Keratinocyte (primary cell): ENCODE results near the gene SMPD4. TPM values are rescaled to one million over a fixed set of nuclear protein-coding genes. Genes with fewer than 3 reads are reported as not detected.
"Not testable (repeated sequence)": the region's sequence is repeated elsewhere in the genome, so short reads cannot be mapped to it uniquely, and the experiment has no call there.

Experiments
- DNase-seq: peaks from one replicate; pipeline ENCODE4 v3.0.0-alpha.2; 2011; ENCODE audit warnings: low read depth, missing footprints, low spot score
- FAIRE-seq: peaks from 2 replicates; lab custom pipeline; 2011; peaks lifted over from hg19 to GRCh38; lab: Jason Lieb, UNC
- H2AFZ ChIP-seq: 2 replicates; pipeline ENCODE4 v1.6.0; 2012; ENCODE audit warnings: low read length, control low read depth, inconsistent platforms; ENCODE audit not compliant: control insufficient read depth
- H3K27ac ChIP-seq: 2 replicates; pipeline ENCODE4 v1.5.1; 2011; ENCODE audit warnings: low read length; ENCODE audit not compliant: control insufficient read depth, insufficient read depth
- H3K27me3 ChIP-seq: 3 replicates; pipeline ENCODE4 v1.6.0; 2011; ENCODE audit warnings: low read length; ENCODE audit not compliant: control insufficient read depth, insufficient read depth; ENCODE audit errors: extremely low read depth
- H3K36me3 ChIP-seq, 2 experiments: 2 replicates in 1 of 2; 3 replicates in 1 of 2; pipeline ENCODE4 v1.5.1; 2011; ENCODE audit warnings: low read length in 2 of 2, mild to moderate bottlenecking in 1 of 2; ENCODE audit not compliant: control insufficient read depth in 2 of 2, insufficient read depth in 2 of 2; ENCODE audit errors: extremely low read depth in 1 of 2
- H3K4me1 ChIP-seq: 3 replicates; pipeline ENCODE4 v1.5.1; 2011; ENCODE audit warnings: low read length; ENCODE audit not compliant: control insufficient read depth, insufficient read depth; ENCODE audit errors: extremely low read depth
- H3K4me2 ChIP-seq: 3 replicates; pipeline ENCODE4 v1.6.0; 2011; ENCODE audit warnings: low read depth, low read length; ENCODE audit not compliant: control insufficient read depth, insufficient read depth; ENCODE audit errors: extremely low read depth
- H3K4me3 ChIP-seq, 3 experiments: fragments of 200-600 bp in 1 of 3; sonication (generic) in 1 of 3; 2 replicates in 2 of 3; 3 replicates in 1 of 3; pipeline ENCODE4 v1.5.1; 2011 to 2016; ENCODE audit warnings: low read length in 3 of 3, mild to moderate bottlenecking in 3 of 3, control low read depth in 2 of 3, inconsistent platforms in 1 of 3, low read depth in 1 of 3, mixed read lengths in 1 of 3, mixed run types in 1 of 3, moderate library complexity in 1 of 3; ENCODE audit not compliant: control insufficient read depth in 2 of 3, insufficient read depth in 2 of 3; ENCODE audit errors: extremely low read depth in 1 of 3
- H3K79me2 ChIP-seq: 2 replicates; pipeline ENCODE4 v1.6.0; 2012; ENCODE audit warnings: low read length; ENCODE audit not compliant: control insufficient read depth, insufficient read depth
- H3K9ac ChIP-seq: 3 replicates; pipeline ENCODE4 v1.6.0; 2011; ENCODE audit warnings: low read length; ENCODE audit not compliant: control insufficient read depth, insufficient read depth; ENCODE audit errors: extremely low read depth
- H3K9me1 ChIP-seq: 3 replicates; pipeline ENCODE4 v1.6.0; 2011; ENCODE audit warnings: low read length; ENCODE audit not compliant: control insufficient read depth, insufficient read depth; ENCODE audit errors: extremely low read depth
- H3K9me3 ChIP-seq: 2 replicates; pipeline ENCODE4 v1.5.1; 2012; ENCODE audit warnings: low read depth, low read length; ENCODE audit not compliant: control insufficient read depth
- H4K20me1 ChIP-seq: 3 replicates; pipeline ENCODE4 v1.6.0; 2011; ENCODE audit warnings: low read length; ENCODE audit not compliant: control insufficient read depth, insufficient read depth; ENCODE audit errors: extremely low read depth
- CTCF ChIP-seq, 3 experiments: IDR thresholded peaks in 1 of 3; conservative IDR thresholded peaks in 1 of 3; optimal IDR thresholded peaks in 1 of 3; 2 replicates in 2 of 3; 3 replicates in 1 of 3; pipeline versions ENCODE3 to v1.5.1; 2011; ENCODE audit warnings: low read length in 3 of 3, mild to moderate bottlenecking in 3 of 3, moderate library complexity in 2 of 3, control low read depth in 1 of 3, inconsistent platforms in 1 of 3; ENCODE audit not compliant: insufficient read depth in 2 of 3; ENCODE audit errors: extremely low read depth in 1 of 3
- EZH2 ChIP-seq: IDR thresholded peaks from one replicate; pipeline ENCODE4 v1.6.1; 2012; ENCODE audit warnings: inconsistent platforms, mild to moderate bottlenecking, low read length, moderate library complexity
- dilution Hi-C: fragments of 300-500 bp; cut with MboI; formaldehyde crosslinking; loops from one replicate; pipeline ENCODE4 v1.7.0; 2020; ENCODE audit warnings: low sequenced_read_pairs; ENCODE audit not compliant: extremely low pct_ligation_motif_present
- polyA plus RNA-seq, 5 experiments: library from polyadenylated mRNA; depleted of rRNA in 3 of 5; stranded (reverse) in 3 of 5; stranded (forward) in 1 of 5; unstranded in 1 of 5; fragments of >200 nt; gene quantifications; 1 replicate in 1 of 5; 2 replicates in 3 of 5; 3 replicates in 1 of 5; pipeline versions ENCODE4 v1.2.1 to v1.2.3, GENCODE V29; 2011 to 2012; ENCODE audit warnings: missing spikeins in 2 of 5, low read depth in 1 of 5, low replicate concordance in 1 of 5

Gene SMPD4
- polyA plus RNA-seq, 1 donor (not counting 4 experiments of a cell fraction or from before 2014, with no cell fraction given): 23.8 TPM

GRCh38 chr2:130160838-130161705, 20.3 kb downstream of the SMPD4 start:
- H3K27ac ChIP-seq, H3K9me3 ChIP-seq, FAIRE-seq, H3K4me1 ChIP-seq, H3K9ac ChIP-seq, H3K79me2 ChIP-seq, H4K20me1 ChIP-seq, H3K4me3 ChIP-seq, H3K27me3 ChIP-seq, H2AFZ ChIP-seq, DNase-seq, H3K4me2 ChIP-seq, H3K9me1 ChIP-seq, dilution Hi-C loops: not testable (repeated sequence)
- peaks cover 5 to 12% of the 10 kb centered on the region in 2 experiments for H3K36me3 ChIP-seq

DNA sequence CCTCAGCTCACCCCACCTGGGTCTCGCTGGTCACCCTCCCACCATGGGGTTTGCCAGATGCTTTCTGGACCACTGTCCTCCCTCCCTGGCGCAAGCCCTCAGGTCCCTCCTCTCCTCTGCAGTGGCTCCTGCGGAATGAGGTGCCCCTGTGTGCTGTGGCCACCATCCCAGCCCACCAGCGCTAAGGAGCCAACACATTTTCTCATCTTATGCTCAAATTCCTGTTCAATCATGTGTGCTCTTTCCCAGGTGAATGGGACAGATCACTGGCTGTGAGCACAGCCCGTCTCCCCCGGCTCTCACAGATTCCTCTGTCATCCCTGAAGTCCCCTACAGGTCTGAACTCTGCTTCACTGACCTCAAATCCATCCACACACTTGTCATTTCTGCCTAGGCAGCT, 21.3 kb downstream of the SMPD4 start:
- Histone ChIP-seq H3K4me2 (no peak overlapping the region), H3K9me3 (no peaks in the 10 kb centered on the region), H3K27ac (no peak overlapping the region), H3K4me3 (no peak overlapping the region), H2AFZ (no peak overlapping the region), H3K36me3 (peaks cover 0 to 8% of the 10 kb centered on the region in 2 experiments), H3K27me3 (no peaks in the 10 kb centered on the region), H3K9ac (no peak overlapping the region), H3K9me1 (no peaks in the 10 kb centered on the region), H3K79me2 (no peaks in the 10 kb centered on the region), H3K4me1 (no peaks in the 10 kb centered on the region), H4K20me1 (no peaks in the 10 kb centered on the region)
- FAIRE-seq: no peak
- TF ChIP-seq EZH2 (no peak), CTCF (optimal IDR thresholded peaks at IDR 0.05 in 1 of 3, IDR thresholded peaks at IDR 0.05 in 1 of 3, conservative IDR thresholded peaks at IDR 0.05 in 1 of 3; ENCODE audit: extremely low read depth in 1 of 3, insufficient read depth in 2 of 3, low read length in 3 of 3) (no peak)
- dilution Hi-C loops: no loop called here
- DNase-seq: no peak

GRCh38 chr2:130159376-130159775, 22.0 kb downstream of the SMPD4 start:
- H3K4me3 ChIP-seq, H3K27ac ChIP-seq, H3K9me1 ChIP-seq, H3K27me3 ChIP-seq, H3K4me1 ChIP-seq, DNase-seq, FAIRE-seq, H4K20me1 ChIP-seq, H3K79me2 ChIP-seq, H3K9me3 ChIP-seq, H2AFZ ChIP-seq, H3K9ac ChIP-seq, dilution Hi-C loops, H3K36me3 ChIP-seq, H3K4me2 ChIP-seq: not testable (repeated sequence)
